GM18517 (cell line): ENCODE results near the gene EPB41L2.

Experiments used
- ATAC-seq: cut with Tn5 transposase; IDR thresholded peaks from one replicate; pipeline ENCODE4 v1.9.1; 2021; ENCODE audit warnings: mild to moderate bottlenecking, moderate library complexity; ENCODE audit not compliant: unreplicated experiment

The EPB41L2 gene

DNA sequence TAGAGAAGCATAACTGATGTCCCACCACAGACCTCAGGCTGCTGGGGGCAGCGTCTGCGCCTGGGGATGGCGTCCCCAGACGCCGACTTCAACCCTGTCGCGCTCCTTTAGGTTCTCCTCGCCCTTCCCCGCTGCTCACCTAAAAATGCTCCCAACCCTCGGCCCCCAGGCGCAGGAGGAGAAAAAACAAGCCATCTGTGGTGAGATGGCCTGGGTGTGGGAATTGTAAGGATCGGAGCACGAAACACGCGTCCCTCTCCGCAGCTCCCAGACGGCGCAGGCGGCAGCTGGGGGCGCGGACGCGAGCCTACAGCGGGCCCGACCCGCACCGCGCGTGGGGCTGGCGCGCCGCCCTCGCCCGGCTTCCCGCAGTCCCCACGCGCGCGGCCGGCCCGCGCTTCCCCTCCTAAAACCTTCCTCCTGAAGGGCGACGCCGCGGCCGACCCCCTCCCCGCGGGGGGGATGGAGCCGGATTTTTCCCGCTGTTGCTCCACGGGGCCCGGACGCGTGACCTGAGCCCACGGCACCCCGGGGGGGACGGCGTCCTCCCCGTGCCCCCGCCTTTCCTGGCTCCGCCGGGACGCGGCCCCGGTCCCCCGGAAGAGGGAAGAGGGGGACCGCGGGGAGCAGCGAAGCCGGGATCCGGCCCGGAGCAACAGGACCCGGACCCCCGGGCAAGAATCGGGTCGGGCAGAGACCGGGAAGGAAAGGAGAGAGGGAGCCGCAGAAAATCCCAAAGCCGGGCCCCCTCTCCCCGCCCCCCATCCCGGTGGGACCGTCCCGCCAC, 611 bp downstream of the EPB41L2 start:
- ATAC-seq = no peak

DNA sequence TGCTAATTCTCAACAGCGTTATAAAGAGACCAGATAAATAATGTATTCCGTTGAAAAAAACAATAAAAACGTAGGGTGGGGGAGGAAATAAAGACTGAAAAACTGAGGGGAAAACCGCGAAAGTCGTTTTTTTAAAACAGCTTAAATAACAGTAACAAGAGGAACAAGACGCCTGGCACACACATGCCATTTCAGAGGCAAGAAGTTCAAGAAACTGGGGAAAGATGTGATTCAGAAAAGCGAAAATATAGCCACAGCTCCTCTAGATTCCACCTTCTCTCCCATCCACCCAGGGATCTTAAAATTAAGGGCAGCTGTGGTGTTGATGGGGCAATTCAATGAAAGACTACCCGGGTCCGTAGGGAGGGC, 1.3 kb downstream of the EPB41L2 start:
- ATAC-seq = no peak

DNA sequence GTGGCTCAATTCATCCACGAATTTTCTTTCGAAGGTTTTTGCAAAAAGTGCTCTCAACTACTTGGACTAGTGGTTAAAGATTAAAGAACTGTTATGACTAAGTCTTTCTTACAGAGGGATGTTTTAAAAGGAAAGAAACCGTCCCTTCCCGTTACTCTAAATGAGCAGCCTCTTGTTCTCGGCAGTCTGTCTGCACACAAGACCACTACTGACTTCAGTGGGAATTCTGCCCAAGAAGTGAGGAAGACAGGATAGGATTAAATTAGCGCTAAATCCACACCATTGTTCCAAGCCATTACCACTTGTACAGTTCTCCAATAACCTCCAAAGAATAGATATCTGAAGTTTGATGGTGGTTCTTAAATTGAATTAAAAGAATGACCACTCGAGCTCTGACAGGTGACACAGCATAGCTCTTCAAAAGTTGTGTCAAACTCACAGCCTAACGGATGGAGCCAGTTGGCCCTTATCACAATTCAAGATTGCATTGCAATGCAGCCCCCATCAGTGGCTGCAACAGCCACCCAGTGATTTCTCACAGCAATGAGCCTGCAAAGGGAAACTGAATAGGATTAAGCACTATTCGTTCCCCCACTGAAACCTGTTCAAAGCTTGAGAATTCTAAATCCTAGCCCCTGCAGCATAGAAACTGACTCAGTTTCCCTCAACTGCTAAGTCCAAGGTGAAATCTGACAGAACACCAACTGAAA, 1.8 kb downstream of the EPB41L2 start:
- ATAC-seq = no peak

DNA sequence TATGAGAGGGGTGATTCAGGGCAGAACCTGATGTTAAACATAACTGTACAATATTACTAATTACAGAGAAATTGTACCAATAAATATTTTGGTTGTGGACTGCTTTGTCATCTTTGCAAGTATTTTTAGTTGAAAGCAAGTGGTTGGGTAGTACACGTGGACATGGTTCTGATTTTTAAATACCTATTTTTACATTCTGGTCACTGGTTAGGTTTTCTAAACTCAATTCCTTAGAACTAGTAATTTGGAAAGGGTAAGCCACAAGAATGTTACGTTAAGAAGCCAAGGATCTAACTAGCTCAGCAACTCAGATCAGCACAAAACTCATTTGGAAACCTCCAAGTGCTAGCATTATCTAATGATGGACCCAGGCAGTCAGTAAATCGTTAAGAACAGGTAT, 2.7 kb downstream of the EPB41L2 start:
- ATAC-seq = no peak

DNA sequence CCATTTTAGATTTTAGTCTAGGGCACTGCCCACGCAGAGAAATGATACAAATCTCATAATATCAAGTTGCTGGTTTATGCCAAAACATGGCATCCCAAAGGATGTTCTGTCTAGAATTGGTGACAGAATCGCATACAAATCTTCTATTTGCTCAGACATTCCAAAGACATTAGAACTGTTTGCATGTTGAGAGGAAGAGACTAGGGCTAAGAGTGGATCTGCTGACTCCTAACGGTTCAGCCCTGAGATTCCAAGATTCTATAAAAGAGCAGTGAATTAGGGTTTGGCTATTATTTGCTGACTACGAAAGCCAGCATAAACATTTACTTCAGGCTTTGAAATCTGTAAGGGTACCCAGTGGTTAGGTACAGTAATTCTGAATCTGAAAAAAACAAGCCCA, 3.6 kb downstream of the EPB41L2 start:
- no peak for ATAC-seq

DNA sequence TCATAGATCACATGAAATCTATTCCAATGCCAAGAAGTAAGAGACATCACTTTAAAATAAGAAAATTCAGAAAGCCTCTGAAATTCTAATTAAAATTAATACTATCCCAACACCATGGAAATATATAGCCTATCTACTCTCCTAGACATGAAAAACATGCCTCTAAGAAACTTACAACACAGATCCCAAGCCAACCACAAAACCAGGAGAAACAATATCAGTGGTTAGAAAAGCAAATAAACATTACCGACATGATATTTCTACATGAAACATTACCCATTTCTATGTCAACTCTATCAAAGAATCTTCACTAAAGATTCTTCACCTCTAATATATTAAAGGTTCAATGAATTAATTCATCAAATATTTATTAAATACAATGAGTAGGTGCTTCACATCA, 4.8 kb downstream of the EPB41L2 start:
- ATAC-seq = no peak

DNA sequence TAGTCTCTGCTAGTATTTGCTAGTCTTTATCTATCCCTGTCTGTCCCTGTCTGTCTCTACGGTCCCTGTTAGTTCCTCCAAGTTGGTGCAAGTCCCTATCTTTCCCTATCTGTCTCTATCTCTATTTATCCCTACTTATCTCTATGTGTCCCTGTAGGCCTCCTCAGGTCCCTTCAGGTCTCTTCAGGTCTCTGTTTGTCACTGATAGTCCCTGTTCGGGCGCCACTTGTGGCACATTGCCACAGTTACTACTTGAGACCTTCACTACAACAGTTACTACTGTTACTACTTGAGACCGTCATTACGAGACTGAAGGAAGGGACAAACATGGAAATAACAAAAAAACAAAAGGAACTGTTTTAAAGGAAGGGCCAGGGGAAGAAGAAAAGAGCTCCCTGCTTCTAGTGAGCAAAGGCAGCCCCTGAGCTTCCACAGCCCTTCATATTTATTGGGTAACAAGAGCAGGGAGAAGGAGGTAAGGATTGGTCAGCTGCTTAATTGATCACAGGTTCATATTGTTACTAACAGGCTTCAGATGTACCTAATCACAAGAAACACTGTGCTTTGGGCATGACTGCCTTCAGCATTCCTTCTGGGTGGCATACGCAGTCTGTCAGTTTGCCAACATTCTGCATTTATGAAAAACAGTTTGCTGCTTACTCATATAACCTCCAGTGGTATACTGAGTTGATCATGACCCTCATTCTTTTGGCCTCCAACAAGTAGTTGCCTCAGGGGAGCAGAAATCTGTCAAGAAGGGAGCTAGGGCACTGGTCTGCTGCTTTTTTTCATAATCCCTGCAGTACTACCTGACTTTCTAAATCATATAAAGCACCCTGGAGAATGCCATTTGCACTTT, 8.4 kb downstream of the EPB41L2 start:
- no peak for ATAC-seq

DNA sequence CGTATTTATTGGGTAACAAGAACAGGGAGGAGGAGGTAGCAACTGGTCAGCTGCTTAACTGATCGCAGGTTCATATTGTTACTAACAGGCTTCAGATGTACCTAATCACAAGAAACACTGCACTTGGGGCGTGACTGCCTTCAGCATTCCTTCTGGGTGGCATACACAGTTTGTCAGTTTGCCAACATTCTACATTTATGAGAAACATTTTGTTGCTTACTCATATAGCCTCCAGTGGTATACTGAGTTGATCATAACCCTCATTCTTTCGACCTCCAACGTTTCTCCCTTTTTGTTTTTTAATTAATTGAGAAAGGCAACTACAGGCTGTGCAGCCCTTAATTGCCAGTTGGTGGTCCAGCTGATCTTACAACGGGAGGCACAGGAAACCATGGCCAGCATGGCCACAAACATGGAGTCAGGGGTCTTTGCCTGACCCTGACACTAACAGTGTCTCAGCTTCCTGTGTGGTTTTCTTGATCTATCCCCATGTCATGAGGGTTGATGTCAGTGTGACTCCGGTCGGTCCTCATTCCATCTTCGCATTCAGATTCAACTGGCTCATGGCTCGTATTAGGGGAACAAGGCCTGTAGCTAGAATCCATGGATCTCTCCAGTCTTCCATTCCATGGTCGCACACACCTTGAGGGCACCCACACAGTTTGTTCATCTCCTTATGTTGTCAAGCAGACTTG, 9.4 kb downstream of the EPB41L2 start:
- no peak for ATAC-seq

DNA sequence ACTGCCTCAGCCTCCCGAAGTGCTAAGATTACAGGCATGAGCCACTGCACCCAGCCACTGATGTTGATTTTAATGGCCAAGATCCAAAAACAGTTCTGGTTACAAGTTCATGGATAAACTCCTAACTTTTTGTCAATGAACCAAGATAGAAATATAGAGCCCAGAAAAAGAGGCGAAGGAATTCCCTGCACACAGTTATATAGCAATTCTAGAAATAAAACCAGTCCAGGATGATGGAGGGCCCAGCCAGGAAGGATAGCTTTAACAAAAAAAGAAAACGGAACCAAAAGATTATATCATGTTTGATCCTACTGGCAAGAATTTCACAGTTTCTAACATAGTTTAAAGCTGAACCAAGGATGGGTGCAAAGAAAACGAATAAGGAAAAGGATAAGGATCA, 10.9 kb downstream of the EPB41L2 start:
- ATAC-seq = no peak

DNA sequence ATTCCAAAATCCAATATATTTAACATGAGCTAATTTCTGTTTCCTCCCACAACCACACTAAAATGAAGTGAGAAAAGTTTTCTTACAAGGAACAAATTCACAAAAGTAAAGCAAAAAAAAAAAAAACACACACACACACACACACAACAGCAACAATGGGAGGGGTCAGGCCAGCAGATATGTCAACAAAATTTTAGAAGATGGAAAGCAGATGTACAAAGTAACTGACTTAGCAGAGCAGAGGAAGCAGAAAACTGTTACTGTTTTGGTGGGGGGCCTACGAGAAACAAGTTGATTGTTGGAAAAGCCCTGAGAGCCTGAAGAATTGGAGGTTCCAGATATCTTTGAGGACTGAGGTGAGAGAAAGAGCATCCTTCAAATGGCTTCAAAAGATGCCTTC, 11.7 kb downstream of the EPB41L2 start:
- no peak for ATAC-seq

DNA sequence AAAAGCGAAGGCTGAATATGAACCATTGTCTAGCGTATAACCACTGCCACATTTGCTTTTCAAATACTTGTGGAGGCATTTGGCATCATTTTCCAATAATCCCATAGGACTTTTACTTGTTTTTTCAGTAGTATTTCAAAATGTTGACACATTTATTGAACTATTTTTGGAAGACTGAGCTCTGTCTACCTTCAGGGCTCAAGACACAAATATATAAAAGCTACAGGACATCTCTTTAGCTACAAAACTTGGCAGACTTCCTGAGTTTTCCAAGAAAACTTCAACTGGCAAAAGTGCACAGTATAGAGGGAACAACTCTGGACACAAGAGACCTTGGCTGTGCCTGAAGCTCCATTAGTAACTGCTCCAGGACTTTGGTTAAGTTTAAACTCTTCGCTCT, 13.4 kb downstream of the EPB41L2 start:
- ATAC-seq = no peak

DNA sequence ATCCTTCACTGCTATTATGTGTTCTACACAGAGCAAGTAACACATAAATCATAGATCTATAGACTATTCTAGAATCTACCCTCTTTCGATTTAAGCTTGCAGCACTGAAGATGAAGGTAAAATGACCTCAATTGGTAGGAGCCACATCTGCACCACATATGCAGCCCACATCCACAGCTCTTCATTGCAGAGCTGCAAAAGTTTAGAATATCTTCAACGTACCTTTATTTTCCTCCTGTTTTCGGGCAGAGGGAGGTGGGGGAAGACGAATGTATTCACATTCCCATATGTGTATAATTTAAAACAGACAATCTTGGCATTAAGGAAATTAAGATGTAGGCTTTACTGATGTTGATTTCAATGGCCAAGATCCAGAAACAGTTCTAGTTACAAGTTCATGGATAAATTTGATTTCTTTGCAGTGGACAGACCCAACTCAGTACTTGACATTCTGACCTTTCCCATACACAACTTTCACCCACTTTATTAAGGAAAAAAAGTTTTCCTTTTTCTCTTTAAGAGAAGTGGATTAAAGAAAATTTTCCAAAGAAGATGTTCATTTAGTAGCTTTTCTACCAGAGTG, 14.0 kb downstream of the EPB41L2 start:
- no peak for ATAC-seq

DNA sequence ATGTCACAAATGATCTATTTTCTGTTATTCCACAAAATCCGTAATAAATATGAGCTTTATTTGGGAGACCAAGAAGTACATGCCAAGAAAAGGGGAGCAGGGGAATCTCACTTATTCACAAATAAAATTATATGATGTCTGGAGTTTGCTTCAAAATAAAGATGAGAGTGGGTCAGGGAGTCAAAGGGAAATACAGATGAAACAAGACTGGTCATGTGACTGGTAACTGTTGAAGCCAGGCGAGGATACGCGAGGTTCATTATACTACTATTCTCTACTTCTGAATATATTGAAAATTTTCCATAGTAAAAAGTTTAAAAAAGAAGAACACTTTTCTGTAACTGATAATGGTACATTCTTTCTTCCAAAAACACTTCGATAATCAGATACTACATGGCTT, 14.6 kb downstream of the EPB41L2 start:
- ATAC-seq = no peak

DNA sequence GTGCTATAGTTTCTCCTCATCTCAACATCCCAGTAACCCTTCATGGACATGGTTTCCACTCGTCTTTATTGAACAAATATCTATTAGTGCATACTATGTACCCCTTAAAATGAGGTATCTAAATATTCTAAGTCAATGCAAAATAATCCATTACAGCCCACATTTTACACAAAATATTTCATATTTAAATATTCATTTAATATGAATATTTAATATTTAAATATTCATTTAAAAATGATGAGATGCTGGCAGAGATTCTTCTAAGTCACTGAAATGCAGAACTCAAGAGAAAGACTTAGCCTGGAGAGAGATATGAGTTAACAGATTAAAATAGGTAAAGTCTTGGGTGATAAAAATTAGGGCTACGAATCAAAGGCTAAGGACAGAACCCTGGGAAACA, 17.9 kb downstream of the EPB41L2 start:
- no peak for ATAC-seq

DNA sequence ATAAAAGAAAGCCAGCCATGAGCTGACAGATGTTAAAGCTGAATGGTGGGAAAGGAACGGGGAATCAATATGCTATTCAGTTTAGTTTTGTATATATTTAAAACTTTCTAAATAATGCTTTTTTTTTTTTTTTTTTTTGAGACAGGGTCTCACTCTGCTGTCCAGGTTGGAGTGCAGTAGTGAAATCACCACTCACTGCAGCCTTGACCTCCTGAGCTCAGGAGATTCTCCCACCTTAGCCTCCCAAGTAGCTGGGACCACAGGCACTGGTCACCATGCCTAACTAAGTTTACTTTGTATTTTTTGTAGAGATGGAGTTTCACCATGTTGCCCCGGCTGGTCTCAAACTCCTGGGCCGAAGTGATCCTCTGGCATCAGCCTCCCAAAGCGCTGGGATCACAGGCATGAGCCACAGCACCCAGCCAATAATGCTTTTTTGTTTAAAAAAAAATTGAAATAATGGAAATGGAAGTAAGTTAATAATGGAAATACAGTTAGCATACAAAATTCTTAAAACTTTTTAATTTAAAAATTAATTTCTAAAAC, 19.1 kb downstream of the EPB41L2 start:
- no peak for ATAC-seq

DNA sequence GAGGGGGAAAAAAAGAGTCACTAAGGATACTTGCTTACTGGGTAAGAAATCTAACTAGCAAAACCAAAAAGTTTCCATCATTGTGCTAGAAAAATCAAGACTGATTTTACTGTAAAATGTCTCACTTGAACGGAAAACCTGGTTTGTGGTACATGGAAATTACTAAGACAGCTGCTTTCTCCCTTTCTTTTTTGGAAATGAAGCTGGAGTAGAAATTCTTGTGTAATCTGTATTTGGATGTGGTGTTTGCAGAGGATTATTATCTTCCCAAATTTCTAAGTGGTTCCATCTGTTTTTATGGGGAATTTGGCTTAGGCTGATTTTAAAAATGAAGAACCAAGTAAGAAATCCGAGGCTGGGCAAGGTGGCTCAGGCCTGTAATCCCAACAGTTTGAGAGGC, 20.4 kb downstream of the EPB41L2 start:
- ATAC-seq = no peak

DNA sequence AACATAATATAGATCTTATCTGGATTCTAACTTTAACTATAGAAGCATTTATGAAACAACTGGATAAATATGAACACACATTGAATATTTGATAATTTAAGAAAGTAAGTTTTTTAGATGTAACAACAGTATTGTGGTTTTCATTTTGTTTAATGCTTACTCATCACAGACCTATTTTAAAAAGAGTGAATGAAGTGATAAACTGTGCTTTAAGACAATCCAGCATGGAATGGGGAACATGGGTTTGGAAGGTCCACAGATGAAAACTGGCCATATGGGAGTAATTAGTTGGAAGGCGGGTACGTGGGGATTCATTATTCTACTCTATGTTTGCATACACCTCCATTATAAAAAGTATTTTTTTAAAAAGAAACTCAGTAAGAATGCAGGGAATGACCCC, 21.2 kb downstream of the EPB41L2 start:
- no peak for ATAC-seq

DNA sequence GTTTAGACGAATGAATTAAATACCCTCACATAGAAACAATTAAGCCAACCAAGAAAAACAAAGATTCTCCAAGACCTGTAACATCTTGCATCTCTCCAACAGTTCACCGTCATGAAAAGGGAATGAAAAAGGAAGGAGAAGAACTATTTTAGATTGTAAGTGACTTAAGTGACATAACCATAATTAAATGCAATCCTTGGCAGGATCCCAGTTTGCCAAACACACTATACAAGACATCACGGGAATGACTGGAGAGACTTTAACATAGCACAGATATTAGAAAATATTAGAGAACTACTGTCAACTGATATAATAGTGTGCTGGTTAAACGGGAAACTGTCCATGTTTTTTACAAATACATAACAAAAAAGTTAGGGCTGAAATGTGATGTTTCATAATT, 22.2 kb downstream of the EPB41L2 start:
- no peak for ATAC-seq

DNA sequence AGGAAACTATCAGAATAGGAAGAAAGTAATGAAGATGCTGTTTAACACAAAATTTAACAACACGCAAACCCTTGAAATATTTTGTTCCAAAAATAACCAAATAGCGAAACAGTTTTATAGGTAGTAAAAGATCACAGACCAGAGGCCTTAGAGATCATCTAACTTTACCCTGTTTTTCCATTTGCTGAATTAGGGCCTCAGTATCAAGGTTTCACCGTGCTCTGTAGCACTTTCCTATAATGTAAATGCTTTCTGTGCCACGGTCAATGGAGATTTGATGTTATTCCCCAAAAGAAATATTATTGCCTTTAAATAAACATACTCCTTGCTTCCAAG, 23.7 kb downstream of the EPB41L2 start:
- ATAC-seq = no peak

DNA sequence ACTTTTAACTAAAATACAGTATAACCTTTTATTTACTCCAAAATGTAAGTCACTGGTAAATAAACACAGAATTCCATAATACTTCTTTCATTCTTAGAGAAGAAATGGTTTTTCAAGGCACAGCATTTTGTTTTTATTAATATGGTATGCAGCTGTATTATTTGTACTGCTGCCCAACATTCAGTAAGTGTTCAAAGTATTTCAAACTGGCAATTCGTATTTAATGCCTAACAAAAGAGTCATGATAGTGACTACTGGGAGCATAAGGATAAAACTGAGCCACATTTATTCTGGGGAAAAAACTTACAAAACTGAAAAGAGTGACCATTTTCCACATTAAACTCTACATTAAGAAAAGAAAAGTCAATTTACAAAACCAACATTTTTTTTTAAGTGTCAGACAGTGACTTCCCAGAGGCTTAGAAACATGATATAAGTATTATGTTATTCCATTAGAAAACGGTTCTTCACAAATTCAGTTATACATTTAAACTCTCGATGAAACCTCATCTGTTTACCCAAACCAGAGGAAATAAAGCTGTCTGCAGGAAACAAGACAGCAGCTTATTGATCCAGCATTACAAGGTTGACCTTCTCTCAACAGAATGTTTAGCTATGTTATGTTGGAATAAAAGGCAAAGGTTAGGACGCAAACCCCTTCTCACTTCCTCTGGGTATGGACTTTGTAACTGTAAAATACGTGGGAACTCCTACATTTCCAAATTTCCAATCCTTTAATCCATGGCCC, 24.3 kb downstream of the EPB41L2 start:
- ATAC-seq = no peak
